OCI-LY3 (cell line): Measurements from ENCODE around the gene ZFP37.
"Not testable (repeated sequence)": the region's sequence is repeated elsewhere in the genome, so short reads cannot be mapped to it uniquely, and the experiment has no call there.

Experiments used
- EZH2phosphoT487 ChIP-seq: fragments of 200-600 bp; shearing (Covaris generic); IDR thresholded peaks from 2 replicates; pipeline ENCODE4 v1.6.1; 2018; ENCODE audit warnings: antibody characterized with exemption, mixed run types, low read depth
- TF ChIP-seq, protein P1 (sequence below): fragments of 200-600, 300-600 bp; sonication (generic); IDR thresholded peaks from 2 replicates; pipeline ENCODE4 v1.5.1; 2014; ENCODE audit warnings: antibody characterized with exemption, low read length, low read depth

DNA sequence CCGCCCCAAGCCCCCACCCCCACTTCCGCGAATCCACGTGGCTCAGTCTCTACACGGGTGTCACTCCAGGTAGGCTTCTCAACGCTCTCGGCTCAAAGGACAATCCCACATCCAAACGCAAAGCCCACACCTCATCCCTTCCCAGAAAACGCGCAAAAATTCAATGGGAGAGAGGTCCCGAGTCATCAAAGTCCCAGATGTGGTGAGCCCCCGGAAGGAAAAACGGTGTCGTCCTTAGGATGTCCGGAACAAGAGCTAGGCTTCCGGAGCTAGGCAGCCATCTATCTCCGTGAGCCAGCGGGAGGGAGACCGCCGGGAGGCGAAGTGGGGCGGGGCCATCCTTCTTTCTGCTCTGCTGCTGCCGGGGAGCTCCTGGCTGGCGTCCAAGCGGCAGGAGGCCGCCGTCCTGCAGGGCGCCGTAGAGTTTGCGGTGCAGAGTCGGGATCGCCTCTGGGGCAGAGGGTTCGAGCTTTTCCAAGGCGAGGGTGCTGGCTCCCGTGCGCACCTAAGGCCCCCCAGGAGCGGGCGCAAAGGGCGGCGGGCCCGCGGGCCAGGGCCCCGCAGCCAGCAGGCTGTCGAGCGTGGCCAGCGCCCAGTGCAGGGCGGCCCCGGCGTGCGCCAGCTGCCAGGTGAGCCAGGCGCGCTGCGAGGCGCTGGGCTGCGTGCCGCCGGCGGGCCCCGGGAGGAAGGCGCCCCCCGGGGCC, 3.2 kb upstream of the ZFP37 start:
- not testable (repeated sequence) for TF ChIP-seq EZH2phosphoT487
- TF ChIP-seq, protein P1, sequence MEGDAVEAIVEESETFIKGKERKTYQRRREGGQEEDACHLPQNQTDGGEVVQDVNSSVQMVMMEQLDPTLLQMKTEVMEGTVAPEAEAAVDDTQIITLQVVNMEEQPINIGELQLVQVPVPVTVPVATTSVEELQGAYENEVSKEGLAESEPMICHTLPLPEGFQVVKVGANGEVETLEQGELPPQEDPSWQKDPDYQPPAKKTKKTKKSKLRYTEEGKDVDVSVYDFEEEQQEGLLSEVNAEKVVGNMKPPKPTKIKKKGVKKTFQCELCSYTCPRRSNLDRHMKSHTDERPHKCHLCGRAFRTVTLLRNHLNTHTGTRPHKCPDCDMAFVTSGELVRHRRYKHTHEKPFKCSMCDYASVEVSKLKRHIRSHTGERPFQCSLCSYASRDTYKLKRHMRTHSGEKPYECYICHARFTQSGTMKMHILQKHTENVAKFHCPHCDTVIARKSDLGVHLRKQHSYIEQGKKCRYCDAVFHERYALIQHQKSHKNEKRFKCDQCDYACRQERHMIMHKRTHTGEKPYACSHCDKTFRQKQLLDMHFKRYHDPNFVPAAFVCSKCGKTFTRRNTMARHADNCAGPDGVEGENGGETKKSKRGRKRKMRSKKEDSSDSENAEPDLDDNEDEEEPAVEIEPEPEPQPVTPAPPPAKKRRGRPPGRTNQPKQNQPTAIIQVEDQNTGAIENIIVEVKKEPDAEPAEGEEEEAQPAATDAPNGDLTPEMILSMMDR: not testable (repeated sequence)
